ENCODE results near the gene NR2C2.
"Not testable (repeated sequence)": the region's sequence is repeated elsewhere in the genome, so short reads cannot be mapped to it uniquely, and the experiment has no call there.

Gene NR2C2

GRCh38 chr3:14947100-14947885, at the start of gene NR2C2:
TSS of gene NR2C2 (plus strand) at chr3:14947583. CDS start at chr3:15003915, 56,332 bp downstream.
- peak; percentile 75 for DNase-seq (ENCODE audit: low spot score)

GRCh38 chr3:14898929-14899328, 48.5 kb upstream of the NR2C2 start:
- DNase-seq (ENCODE audit: low spot score) = no peak

GRCh38 chr3:14899993-14900618, 47.3 kb upstream of the NR2C2 start:
- DNase-seq (ENCODE audit: low spot score) = no peak

- DNase-seq (ENCODE audit: low spot score) = no peak
Measured at GRCh38 chr3:14900881-14901873, 46.2 kb upstream of the NR2C2 start.

GRCh38 chr3:14902719-14903118, 44.7 kb upstream of the NR2C2 start:
- no peak for DNase-seq (ENCODE audit: low spot score)

- not testable (repeated sequence) for DNase-seq (ENCODE audit: low spot score)
Measured at GRCh38 chr3:14903501-14903900, 43.9 kb upstream of the NR2C2 start.

GRCh38 chr3:14905055-14905657, 42.2 kb upstream of the NR2C2 start:
- DNase-seq (ENCODE audit: low spot score) = no peak

GRCh38 chr3:14906355-14906971, 40.9 kb upstream of the NR2C2 start:
- DNase-seq (ENCODE audit: low spot score) = no peak

GRCh38 chr3:14907043-14907966, 40.1 kb upstream of the NR2C2 start:
- no peak for DNase-seq (ENCODE audit: low spot score)

GRCh38 chr3:14909250-14909649, 38.1 kb upstream of the NR2C2 start:
- no peak for DNase-seq (ENCODE audit: low spot score)

GRCh38 chr3:14911651-14912050, 35.7 kb upstream of the NR2C2 start:
- no peak for DNase-seq (ENCODE audit: low spot score)

- no peak for DNase-seq (ENCODE audit: low spot score)
Measured at GRCh38 chr3:14913071-14913925, 34.1 kb upstream of the NR2C2 start.

GRCh38 chr3:14913926-14914778, 33.2 kb upstream of the NR2C2 start:
- no peak for DNase-seq (ENCODE audit: low spot score)

GRCh38 chr3:14914779-14915117, 32.6 kb upstream of the NR2C2 start:
- no peak for DNase-seq (ENCODE audit: low spot score)

GRCh38 chr3:14915636-14916222, 31.7 kb upstream of the NR2C2 start:
- DNase-seq (ENCODE audit: low spot score) = no peak

- DNase-seq (ENCODE audit: low spot score) = no peak
Measured at GRCh38 chr3:14918356-14918860, 29.0 kb upstream of the NR2C2 start.

- DNase-seq (ENCODE audit: low spot score) = no peak
Measured at GRCh38 chr3:14920536-14920935, 26.8 kb upstream of the NR2C2 start.

- DNase-seq (ENCODE audit: low spot score) = peak; percentile 84
Measured at GRCh38 chr3:14921034-14921616, 26.3 kb upstream of the NR2C2 start.
